HG03064 (cell line): ENCODE data around the gene CDH1.
A peak's percentile ranks its signal among the peaks of the same experiment; 100 is the strongest.

ENCODE experiments used
- ATAC-seq: cut with Tn5 transposase; IDR thresholded peaks from one replicate; pipeline ENCODE4 v1.9.1; 2021; ENCODE audit warnings: low read depth; ENCODE audit not compliant: unreplicated experiment

CDH1 gene

GRCh38 chr16:68731637-68732036 is 5.5 kb upstream of the CDH1 start:
- ATAC-seq: no peak

- ATAC-seq: no peak
Observed at GRCh38 chr16:68732042-68732680, 4.9 kb upstream of the CDH1 start.

DNA sequence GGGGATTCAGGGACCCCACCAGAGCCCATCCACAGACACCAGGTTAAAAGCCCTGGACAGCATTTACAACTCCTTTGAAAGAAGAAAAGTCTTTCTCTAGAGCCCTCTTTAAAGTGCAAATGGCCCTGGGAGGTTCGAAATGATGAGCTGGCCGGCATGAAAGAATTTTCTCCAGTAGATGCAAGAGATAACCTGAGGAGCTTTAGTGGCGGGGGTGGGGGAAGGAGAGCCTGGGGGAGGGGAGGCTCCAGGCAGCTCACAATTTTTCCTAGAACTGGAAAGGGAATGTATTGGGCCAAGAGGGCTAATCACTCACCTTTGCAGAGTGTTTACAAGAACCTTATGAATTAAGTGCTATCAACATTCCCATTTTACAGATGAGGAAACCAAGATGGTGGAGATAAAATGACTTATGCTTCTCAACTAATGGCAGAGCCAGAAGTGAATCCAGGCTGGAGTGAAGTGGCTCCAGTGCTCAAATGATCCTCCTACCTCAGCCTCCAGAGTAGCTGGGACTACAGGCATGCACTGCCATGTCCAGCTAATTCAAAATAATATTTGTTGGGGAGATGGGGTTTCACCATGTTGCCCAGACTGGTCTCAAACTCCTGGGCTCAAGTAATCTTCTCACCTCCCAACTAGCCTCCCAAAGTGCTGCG is 4.2 kb upstream of the CDH1 start:
- ATAC-seq: no peak

DNA sequence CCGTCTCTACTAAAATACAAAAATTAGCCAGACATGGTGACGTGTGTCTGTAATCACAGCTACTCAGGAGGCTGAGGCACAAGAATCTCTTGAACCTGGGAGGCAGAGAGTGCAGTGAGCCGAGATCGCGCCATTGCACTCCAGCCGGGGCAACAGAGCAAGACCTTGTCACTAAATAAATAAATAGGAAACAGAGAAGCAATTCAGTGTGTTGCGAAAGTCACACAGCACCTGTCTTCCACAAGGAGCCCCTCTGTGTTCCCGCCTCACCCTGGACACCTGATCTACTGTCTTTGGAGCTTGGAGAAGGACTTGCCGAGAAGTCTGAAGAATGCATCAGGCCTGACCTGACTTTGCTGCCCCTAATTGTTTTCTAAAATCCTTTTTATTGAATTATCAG is 3.5 kb upstream of the CDH1 start:
- ATAC-seq: no peak

- ATAC-seq: no peak
Observed at GRCh38 chr16:68734782-68735181, 2.3 kb upstream of the CDH1 start.

- no peak for ATAC-seq
Observed at GRCh38 chr16:68736561-68736960, 531 bp upstream of the CDH1 start.

- ATAC-seq: no peak
Observed at GRCh38 chr16:68737730-68738629, 888 bp downstream of the CDH1 start.

- ATAC-seq: no peak
Observed at GRCh38 chr16:68739964-68740627, 3.0 kb downstream of the CDH1 start.

DNA sequence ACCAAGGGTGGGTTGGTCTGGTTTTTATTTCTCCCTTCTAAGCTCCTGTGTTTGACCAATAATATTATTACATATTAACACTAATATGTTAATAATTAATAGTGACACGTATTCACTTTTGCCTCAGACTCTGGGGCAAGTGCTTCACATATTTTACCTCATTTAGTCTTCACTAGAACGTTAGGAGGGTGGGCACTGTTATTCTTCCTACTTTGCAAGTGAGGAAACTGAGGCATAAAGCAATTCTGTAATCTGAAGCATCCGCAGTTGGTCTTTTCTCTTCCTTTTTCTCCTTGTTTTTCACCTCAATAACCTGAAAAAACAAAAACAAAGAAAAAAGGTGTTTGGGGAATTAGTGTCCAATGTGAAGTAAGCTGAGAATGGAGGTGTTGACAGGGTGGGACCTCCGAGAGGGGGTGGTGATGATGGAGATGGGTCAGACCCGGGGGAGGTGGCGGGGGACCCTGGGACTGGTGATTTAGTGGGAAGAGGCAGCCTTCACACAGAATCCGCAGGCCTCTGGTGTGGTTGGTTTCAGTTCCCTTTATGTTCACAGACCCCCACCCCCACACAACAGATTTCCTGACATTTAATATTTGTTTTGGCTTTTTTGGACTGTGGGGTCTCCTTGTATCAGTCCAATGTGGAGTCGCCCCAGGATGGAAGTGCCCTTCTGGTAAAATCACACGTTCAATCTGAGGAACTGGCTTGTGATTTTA is 3.7 kb downstream of the CDH1 start:
- no peak for ATAC-seq

DNA sequence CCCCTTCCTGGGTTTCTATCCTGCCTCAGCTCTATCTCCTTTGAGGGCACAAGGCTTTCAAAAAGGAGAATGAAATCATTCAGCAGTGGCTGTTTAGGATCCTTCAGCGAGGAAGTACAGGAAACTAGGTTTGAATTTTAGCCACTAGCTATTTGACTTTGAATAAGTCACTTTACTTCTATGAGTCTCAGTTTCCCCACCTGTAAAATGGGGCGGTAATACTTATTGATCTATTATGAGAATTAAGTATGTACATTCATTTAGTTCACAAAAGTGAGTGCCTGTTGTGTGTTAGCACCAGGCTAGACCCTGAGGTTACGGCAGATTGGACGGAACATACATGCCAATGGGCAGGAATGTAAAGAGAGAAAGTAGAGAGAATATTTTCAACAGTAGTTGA is 6.6 kb downstream of the CDH1 start:
- ATAC-seq: no peak

DNA sequence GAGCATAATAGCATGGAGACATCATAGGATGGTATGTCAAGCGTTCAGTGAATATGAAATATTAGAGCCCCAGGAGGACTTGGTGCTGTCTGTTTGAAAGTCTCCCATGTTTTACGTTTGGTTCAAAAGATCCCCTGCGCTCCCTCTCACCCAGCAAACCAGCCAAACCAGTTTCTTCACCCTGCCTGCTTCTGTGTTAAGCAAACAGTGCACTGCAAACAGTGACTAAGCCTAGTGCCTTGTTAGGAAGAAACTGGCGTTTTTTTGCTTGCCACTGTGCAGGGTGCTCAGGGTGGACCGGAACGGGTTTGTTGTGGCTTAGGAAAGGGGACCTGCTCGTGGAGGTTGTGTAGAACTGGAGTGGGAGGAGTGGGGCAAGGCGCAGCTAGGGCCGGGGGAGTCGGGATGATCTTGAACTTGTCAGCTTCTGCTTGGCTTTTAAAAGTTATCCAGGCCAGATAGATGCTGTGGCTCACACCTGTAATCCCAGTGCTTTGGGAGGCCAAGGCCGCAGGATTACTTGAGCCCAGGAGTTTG is 7.7 kb downstream of the CDH1 start:
- ATAC-seq: no peak

GRCh38 chr16:68746951-68747350 is 9.9 kb downstream of the CDH1 start:
- no peak for ATAC-seq

- no peak for ATAC-seq
Observed at GRCh38 chr16:68749432-68749831, 12.3 kb downstream of the CDH1 start.

- ATAC-seq: no peak
Observed at GRCh38 chr16:68750193-68750695, 13.2 kb downstream of the CDH1 start.

- no peak for ATAC-seq
Observed at GRCh38 chr16:68751160-68751559, 14.1 kb downstream of the CDH1 start.

- ATAC-seq: no peak
Observed at GRCh38 chr16:68752602-68753001, 15.5 kb downstream of the CDH1 start.

GRCh38 chr16:68754084-68754792 is 17.1 kb downstream of the CDH1 start:
- ATAC-seq: no peak

- ATAC-seq: peak; percentile 64
Observed at GRCh38 chr16:68756239-68756915, 19.3 kb downstream of the CDH1 start.

DNA sequence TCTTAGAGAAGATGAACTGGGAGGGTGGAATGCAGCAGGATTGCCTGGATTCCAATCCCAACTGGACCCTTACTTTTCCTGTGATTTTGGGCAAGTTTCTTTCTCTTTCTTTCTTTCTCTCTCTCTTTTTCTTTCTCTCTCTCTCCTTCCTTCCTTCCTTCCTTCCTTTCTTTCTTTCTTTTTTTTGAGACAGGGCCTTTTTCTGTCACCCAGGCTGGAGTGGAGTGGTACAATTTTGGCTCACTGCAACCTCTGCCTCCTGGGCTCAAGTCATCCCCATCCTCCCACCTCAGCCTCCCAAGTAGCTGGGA is 20.5 kb downstream of the CDH1 start:
- no peak for ATAC-seq
